OCI-LY1 (cell line): Measurements from ENCODE around the gene ATG9B.

Source experiments
- H2AFZ ChIP-seq: fragments of 200-600 bp; sonication (generic), shearing (Covaris generic); 2 replicates; pipeline ENCODE4 v1.6.0; 2014; ENCODE audit warnings: antibody characterized with exemption, mild to moderate bottlenecking, low read length
- H3F3A ChIP-seq: fragments of 200-600 bp; sonication (generic), shearing (Covaris generic); 2 replicates; pipeline ENCODE4 v1.6.0; 2014; ENCODE audit warnings: mild to moderate bottlenecking, antibody characterized with exemption, low read length, moderate library complexity; ENCODE audit not compliant: insufficient read depth
- H3K27ac ChIP-seq: fragments of 200-600 bp; sonication (generic); 2 replicates; pipeline ENCODE4 v1.5.1; 2014; ENCODE audit warnings: low read length, mixed run types, mild to moderate bottlenecking, low read depth; ENCODE audit not compliant: poor library complexity, severe bottlenecking
- H3K27me3 ChIP-seq: fragments of 200-600 bp; sonication (generic); 2 replicates; pipeline ENCODE4 v1.6.0; 2014; ENCODE audit warnings: antibody characterized with exemption, mild to moderate bottlenecking, low read length, moderate library complexity; ENCODE audit not compliant: insufficient read depth
- H3K36me3 ChIP-seq: fragments of 200-600 bp; sonication (generic); 2 replicates; pipeline ENCODE4 v1.6.1; 2014; ENCODE audit warnings: mild to moderate bottlenecking, antibody characterized with exemption, low read length, moderate library complexity, mixed read lengths; ENCODE audit not compliant: insufficient read depth
- H3K4me1 ChIP-seq: fragments of 200-600 bp; sonication (generic); 2 replicates; pipeline ENCODE4 v1.5.1; 2014; ENCODE audit warnings: mild to moderate bottlenecking, low read length, moderate library complexity; ENCODE audit not compliant: insufficient read depth, severe bottlenecking
- H3K4me2 ChIP-seq: fragments of 200-600 bp; sonication (generic), shearing (Covaris generic); 2 replicates; pipeline ENCODE4 v1.6.1; 2014; ENCODE audit warnings: low read length
- H3K4me3 ChIP-seq: fragments of 200-600 bp; sonication (generic); 2 replicates; pipeline ENCODE4 v1.5.1; 2014; ENCODE audit warnings: low read length, low read depth, mild to moderate bottlenecking, mixed read lengths; ENCODE audit not compliant: poor library complexity, severe bottlenecking
- H3K79me2 ChIP-seq: fragments of 200-600 bp; shearing (Covaris generic); 2 replicates; pipeline ENCODE4 v1.6.1; 2016; ENCODE audit warnings: mixed run types, low read length, mixed read lengths; ENCODE audit not compliant: insufficient read depth
- H3K9ac ChIP-seq: fragments of 200-600 bp; sonication (generic), shearing (Covaris generic); 2 replicates; pipeline ENCODE4 v1.6.1; 2014; ENCODE audit warnings: mild to moderate bottlenecking, low read length, mixed read lengths
- H3K9me2 ChIP-seq: fragments of 200-600 bp; sonication (generic), shearing (Covaris generic); 2 replicates; pipeline ENCODE4 v1.6.1; 2014; ENCODE audit warnings: low read depth, mild to moderate bottlenecking, low read length, mixed read lengths
- H3K9me3 ChIP-seq: fragments of 200-600 bp; shearing (Covaris generic); 2 replicates; pipeline ENCODE4 v1.6.1; 2014; ENCODE audit warnings: low read length, mixed read lengths
- H4K20me1 ChIP-seq: fragments of 200-600 bp; sonication (generic), shearing (Covaris generic); 2 replicates; pipeline ENCODE4 v1.6.0; 2016; ENCODE audit warnings: mild to moderate bottlenecking, low read length; ENCODE audit not compliant: insufficient read depth
- CTCF ChIP-seq: fragments of 200-600 bp; sonication (generic), shearing (Covaris generic); IDR thresholded peaks from 2 replicates; pipeline ENCODE4 v1.5.1; 2017; ENCODE audit warnings: mild to moderate bottlenecking, antibody characterized with exemption, low read length, moderate library complexity, mixed read lengths
- EZH2 ChIP-seq: fragments of 200-600 bp; sonication (generic), shearing (Covaris generic); IDR thresholded peaks from 2 replicates; pipeline ENCODE4 v1.8.0; 2017; ENCODE audit warnings: borderline replicate concordance, mixed run types, mild to moderate bottlenecking, antibody characterized with exemption, low read length, moderate library complexity, mixed read lengths

ATG9B gene

GRCh38 chr7:150972741-150973140 lies 51.6 kb downstream of the ATG9B start:
- Histone ChIP-seq H4K20me1 (no peaks in the 10 kb centered on the region), H3K4me1 (peaks cover 44% of the 10 kb centered on the region), H3K4me3 (no peak overlapping the region), H2AFZ (no peak overlapping the region), H3K9ac (no peak overlapping the region), H3K79me2 (no peaks in the 10 kb centered on the region), H3K27me3 (no peaks in the 10 kb centered on the region), H3K9me3 (no peaks in the 10 kb centered on the region), H3K4me2 (no peak overlapping the region), H3K36me3 (no peaks in the 10 kb centered on the region), H3K9me2 (no peaks in the 10 kb centered on the region), H3F3A (no peaks in the 10 kb centered on the region), H3K27ac (peak overlapping the region; percentile 75)
- no peak for TF ChIP-seq EZH2
- no peak for TF ChIP-seq CTCF

- Histone ChIP-seq H3K79me2 (no peaks in the 10 kb centered on the region), H3K9ac (no peak overlapping the region), H3K27me3 (no peaks in the 10 kb centered on the region), H3K9me3 (no peaks in the 10 kb centered on the region), H3K27ac (no peak overlapping the region), H3K9me2 (no peaks in the 10 kb centered on the region), H3K36me3 (no peaks in the 10 kb centered on the region), H2AFZ (no peak overlapping the region), H3F3A (no peaks in the 10 kb centered on the region), H3K4me3 (no peak overlapping the region), H3K4me2 (no peak overlapping the region), H4K20me1 (no peaks in the 10 kb centered on the region), H3K4me1 (peaks cover 39% of the 10 kb centered on the region)
- no peak for TF ChIP-seq EZH2
- no peak for TF ChIP-seq CTCF
These were observed 52.2 kb downstream of the ATG9B start for GRCh38 chr7:150972023-150972468.

- Histone ChIP-seq H3K27me3 (no peaks in the 10 kb centered on the region), H3K36me3 (no peaks in the 10 kb centered on the region), H2AFZ (no peak overlapping the region), H3K9me2 (no peaks in the 10 kb centered on the region), H3K4me2 (no peak overlapping the region), H4K20me1 (no peaks in the 10 kb centered on the region), H3K4me1 (peaks cover 33% of the 10 kb centered on the region), H3K9ac (no peak overlapping the region), H3K27ac (no peak overlapping the region), H3K9me3 (no peaks in the 10 kb centered on the region), H3K79me2 (no peaks in the 10 kb centered on the region), H3K4me3 (no peak overlapping the region), H3F3A (no peaks in the 10 kb centered on the region)
- TF ChIP-seq CTCF (no peak), EZH2 (no peak)
These were observed 52.9 kb downstream of the ATG9B start for GRCh38 chr7:150971242-150972022.
